ENCODE results near the gene ATAD5.

The ATAD5 gene

GRCh38 chr17:30824002-30824355, 7.8 kb upstream of the ATAD5 start (continued):
- TF ChIP-seq ZNF514 (tag by site-specific recombination; IDR thresholded peaks at IDR 0.05): no peak
- TF ChIP-seq, protein P1, sequence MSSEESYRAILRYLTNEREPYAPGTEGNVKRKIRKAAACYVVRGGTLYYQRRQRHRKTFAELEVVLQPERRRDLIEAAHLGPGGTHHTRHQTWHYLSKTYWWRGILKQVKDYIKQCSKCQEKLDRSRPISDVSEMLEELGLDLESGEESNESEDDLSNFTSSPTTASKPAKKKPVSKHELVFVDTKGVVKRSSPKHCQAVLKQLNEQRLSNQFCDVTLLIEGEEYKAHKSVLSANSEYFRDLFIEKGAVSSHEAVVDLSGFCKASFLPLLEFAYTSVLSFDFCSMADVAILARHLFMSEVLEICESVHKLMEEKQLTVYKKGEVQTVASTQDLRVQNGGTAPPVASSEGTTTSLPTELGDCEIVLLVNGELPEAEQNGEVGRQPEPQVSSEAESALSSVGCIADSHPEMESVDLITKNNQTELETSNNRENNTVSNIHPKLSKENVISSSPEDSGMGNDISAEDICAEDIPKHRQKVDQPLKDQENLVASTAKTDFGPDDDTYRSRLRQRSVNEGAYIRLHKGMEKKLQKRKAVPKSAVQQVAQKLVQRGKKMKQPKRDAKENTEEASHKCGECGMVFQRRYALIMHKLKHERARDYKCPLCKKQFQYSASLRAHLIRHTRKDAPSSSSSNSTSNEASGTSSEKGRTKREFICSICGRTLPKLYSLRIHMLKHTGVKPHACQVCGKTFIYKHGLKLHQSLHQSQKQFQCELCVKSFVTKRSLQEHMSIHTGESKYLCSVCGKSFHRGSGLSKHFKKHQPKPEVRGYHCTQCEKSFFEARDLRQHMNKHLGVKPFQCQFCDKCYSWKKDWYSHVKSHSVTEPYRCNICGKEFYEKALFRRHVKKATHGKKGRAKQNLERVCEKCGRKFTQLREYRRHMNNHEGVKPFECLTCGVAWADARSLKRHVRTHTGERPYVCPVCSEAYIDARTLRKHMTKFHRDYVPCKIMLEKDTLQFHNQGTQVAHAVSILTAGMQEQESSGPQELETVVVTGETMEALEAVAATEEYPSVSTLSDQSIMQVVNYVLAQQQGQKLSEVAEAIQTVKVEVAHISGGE (tag by site-specific recombination; conservative IDR thresholded peaks at IDR 0.05; ENCODE audit: low read depth): no peak; the same call in 1 of the 2 replicates
- peak; percentile 98 for TF ChIP-seq PRDM1 (tag by site-specific recombination; IDR thresholded peaks at IDR 0.05)
- peak; percentile 72 for TF ChIP-seq SP7 (tag by site-specific recombination; IDR thresholded peaks at IDR 0.05)
- peak; percentile 83 for TF ChIP-seq ZNF394 (tag by site-specific recombination; IDR thresholded peaks at IDR 0.05; ENCODE audit: borderline replicate concordance)
- TF ChIP-seq ZNF558 (tag by site-specific recombination; IDR thresholded peaks at IDR 0.05): 0 out of 2 replicates have a peak, but pooled peaks have one; percentile 16
- TF ChIP-seq ZNF341 (tag by site-specific recombination; IDR thresholded peaks at IDR 0.05; ENCODE audit: low read depth): peak; percentile 75
- TF ChIP-seq GLIS1 (tag by site-specific recombination; IDR thresholded peaks at IDR 0.05): peak; percentile 54
- peak; percentile 95 for TF ChIP-seq ZBTB48 (tag by site-specific recombination; IDR thresholded peaks at IDR 0.05)
- TF ChIP-seq ZFP37 (tag by site-specific recombination; IDR thresholded peaks at IDR 0.05): peak; percentile 27; the same call in 1 of the 2 replicates
- TF ChIP-seq EGR2 (tag by site-specific recombination; IDR thresholded peaks at IDR 0.05; ENCODE audit: low read depth): peak; percentile 84
- TF ChIP-seq ZBTB17 (tag by site-specific recombination; IDR thresholded peaks at IDR 0.05): peak; percentile 69; the same call in 1 of the 2 replicates

GRCh38 chr17:30824356-30825145, 7.2 kb upstream of the ATAD5 start, which contains the start of gene CRLF3:
CRLF3 (minus strand) TSS chr17:30824692; CDS start chr17:30824651, 41 bp downstream.
- peaks cover 22% of the 10 kb centered on the region for H3K4me1 ChIP-seq (ENCODE audit: control insufficient read depth, insufficient read depth, low read length)
- H3K9me3 ChIP-seq (ENCODE audit: control insufficient read depth, insufficient read depth, low read depth, low read length): no peaks in the 10 kb centered on the region
- ChIA-PET CTCF (interaction anchor here (0.6 to 3.0 kb wide), 18 partner anchors 9 to 721 kb away, joined by 3 to 19 read pairs (median 3); partner anchors contain the start of gene BLMH), POLR2A (interaction anchor here (0.5 to 2.1 kb wide), 12 partner anchors 12 to 533 kb away, joined by 3 to 9 read pairs (median 3); partner anchors contain the start of gene BLMH)
- peak within 1 kb of the TSS; percentile 93 for H3K4me3 ChIP-seq (ENCODE audit: low read depth, low read length)
- no peaks in the 10 kb centered on the region; a peak in 1 of 3 replicates for H3K36me3 ChIP-seq (ENCODE audit: control insufficient read depth in 2 of 2, insufficient read depth in 1 of 2, low read length in 2 of 2)
- peak within 1 kb of the TSS; percentile 95 for H3K27ac ChIP-seq (ENCODE audit: extremely low read depth, low read depth, low read length)
- peak; percentile 10; the same call in 1 of the 2 replicates for TF ChIP-seq ZNF280D (tag by site-specific recombination; IDR thresholded peaks at IDR 0.05)
- TF ChIP-seq TRIM28 (IDR thresholded peaks at IDR 0.05; ENCODE audit: borderline replicate concordance, low read length): no peak
- no peak for TF ChIP-seq ZNF558 (tag by site-specific recombination; IDR thresholded peaks at IDR 0.05)
- TF ChIP-seq, protein P2, sequence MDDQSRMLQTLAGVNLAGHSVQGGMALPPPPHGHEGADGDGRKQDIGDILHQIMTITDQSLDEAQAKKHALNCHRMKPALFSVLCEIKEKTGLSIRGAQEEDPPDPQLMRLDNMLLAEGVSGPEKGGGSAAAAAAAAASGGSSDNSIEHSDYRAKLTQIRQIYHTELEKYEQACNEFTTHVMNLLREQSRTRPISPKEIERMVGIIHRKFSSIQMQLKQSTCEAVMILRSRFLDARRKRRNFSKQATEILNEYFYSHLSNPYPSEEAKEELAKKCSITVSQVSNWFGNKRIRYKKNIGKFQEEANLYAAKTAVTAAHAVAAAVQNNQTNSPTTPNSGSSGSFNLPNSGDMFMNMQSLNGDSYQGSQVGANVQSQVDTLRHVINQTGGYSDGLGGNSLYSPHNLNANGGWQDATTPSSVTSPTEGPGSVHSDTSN (CRISPR knock-in tag; IDR thresholded peaks at IDR 0.05): peak; percentile 98
- TF ChIP-seq SALL2 (tag by site-specific recombination; IDR thresholded peaks at IDR 0.05; ENCODE audit: borderline replicate concordance): no peak
- TF ChIP-seq ZNF114 (tag by site-specific recombination; IDR thresholded peaks at IDR 0.05): no peak
- TF ChIP-seq ZNF501 (tag by site-specific recombination; IDR thresholded peaks at IDR 0.05): peak; percentile 87
- TF ChIP-seq ELK4 (IDR thresholded peaks at IDR 0.05; ENCODE audit: borderline replicate concordance, low read depth, low read length): no peak
- no peak for TF ChIP-seq ZNF654 (tag by site-specific recombination; IDR thresholded peaks at IDR 0.05; ENCODE audit: low read depth)
- TF ChIP-seq GLI4 (tag by site-specific recombination; IDR thresholded peaks at IDR 0.05): no peak; the same call in 1 of the 2 replicates
- TF ChIP-seq SP3 (tag by site-specific recombination; IDR thresholded peaks at IDR 0.05): peak; percentile 77
- TF ChIP-seq ZSCAN23 (tag by site-specific recombination; IDR thresholded peaks at IDR 0.05): no peak
- no peak for TF ChIP-seq ZNF24 (tag by site-specific recombination; IDR thresholded peaks at IDR 0.05)
- no peak for TF ChIP-seq ZNF513 (tag by site-specific recombination; IDR thresholded peaks at IDR 0.05)
- TF ChIP-seq HOXA7 (CRISPR knock-in tag; IDR thresholded peaks at IDR 0.05; ENCODE audit: borderline replicate concordance): no peak
